ENCODE data around the gene TASOR. TPM values are rescaled to one million over a fixed set of nuclear protein-coding genes. Genes with fewer than 3 reads are reported as not detected.
"Not testable (repeated sequence)": the region's sequence is repeated elsewhere in the genome, so short reads cannot be mapped to it uniquely, and the experiment has no call there.

TASOR gene, protein sequence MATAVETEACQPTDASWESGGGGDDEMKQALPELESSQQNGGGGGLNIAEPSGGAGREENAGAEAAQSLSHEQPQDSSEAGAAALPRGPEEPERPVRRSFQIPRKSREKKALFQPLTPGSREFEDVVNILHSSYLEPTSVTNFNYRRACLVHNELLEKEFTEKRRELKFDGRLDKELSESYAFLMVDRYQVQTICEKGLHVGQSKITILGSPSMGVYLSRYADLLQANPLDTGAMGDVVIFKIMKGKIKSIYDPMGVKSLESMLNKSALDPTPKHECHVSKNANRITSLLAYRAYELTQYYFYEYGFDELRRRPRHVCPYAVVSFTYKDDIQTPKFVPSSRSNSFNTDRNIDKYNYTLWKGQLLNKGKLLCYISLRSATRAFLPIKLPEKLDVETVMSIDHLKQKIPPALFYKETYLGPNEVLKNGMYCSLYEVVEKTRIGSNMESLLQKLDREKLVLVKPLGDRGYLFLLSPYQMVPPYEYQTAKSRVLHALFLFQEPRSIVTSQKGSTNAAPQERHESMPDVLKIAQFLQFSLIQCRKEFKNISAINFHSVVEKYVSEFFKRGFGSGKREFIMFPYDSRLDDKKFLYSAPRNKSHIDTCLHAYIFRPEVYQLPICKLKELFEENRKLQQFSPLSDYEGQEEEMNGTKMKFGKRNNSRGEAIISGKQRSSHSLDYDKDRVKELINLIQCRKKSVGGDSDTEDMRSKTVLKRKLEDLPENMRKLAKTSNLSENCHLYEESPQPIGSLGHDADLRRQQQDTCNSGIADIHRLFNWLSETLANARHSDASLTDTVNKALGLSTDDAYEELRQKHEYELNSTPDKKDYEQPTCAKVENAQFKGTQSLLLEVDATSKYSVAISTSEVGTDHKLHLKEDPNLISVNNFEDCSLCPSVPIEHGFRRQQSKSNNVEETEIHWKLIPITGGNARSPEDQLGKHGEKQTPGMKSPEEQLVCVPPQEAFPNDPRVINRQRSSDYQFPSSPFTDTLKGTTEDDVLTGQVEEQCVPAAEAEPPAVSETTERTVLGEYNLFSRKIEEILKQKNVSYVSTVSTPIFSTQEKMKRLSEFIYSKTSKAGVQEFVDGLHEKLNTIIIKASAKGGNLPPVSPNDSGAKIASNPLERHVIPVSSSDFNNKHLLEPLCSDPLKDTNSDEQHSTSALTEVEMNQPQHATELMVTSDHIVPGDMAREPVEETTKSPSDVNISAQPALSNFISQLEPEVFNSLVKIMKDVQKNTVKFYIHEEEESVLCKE (N-terminal part only)
- 43.5 and 47.9 TPM in 2 replicates for total RNA-seq (2014; rRNA removed; shearing (Covaris generic))

DNA sequence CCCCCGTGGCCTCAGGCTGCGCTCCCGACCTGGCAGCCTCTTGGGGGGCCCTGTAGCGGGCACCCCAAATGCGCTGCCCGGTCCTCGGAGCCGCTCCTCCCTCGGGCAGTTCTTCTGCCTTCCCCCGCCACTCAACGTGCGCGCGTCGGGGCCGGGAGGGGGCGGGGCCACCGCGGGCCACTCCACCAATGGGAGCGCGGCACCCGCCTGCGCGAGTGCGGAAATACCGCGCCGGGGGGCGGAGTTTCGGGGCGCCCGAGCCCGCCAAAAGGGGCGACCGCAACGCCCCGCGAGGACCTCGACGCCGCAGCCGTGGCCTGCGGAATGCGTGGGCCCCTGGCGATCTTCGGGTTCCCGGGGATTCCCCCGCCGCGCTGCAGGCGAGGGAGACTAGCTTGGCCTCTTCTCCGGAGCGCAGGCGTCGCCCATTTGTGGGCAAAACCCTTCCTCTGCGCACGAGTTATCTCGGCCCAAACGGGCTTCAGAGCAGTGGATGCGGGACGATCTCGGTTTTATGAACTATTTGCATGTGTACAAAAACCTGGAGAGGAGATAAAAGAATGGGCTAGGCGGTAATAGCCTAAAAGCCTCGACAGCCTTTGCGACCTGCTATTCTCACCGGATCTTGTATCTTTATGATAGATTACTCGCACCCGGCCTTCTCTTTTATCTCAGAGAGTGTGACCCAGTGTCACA lies at the start of gene TASOR:
Gene TASOR (minus strand): TSS at position 144 of the 696 bp plus-strand sequence. CDS start 259 bp downstream, outside the sequence.
- DNase-seq (ENCODE audit: low read depth): peak; percentile 80

DNA sequence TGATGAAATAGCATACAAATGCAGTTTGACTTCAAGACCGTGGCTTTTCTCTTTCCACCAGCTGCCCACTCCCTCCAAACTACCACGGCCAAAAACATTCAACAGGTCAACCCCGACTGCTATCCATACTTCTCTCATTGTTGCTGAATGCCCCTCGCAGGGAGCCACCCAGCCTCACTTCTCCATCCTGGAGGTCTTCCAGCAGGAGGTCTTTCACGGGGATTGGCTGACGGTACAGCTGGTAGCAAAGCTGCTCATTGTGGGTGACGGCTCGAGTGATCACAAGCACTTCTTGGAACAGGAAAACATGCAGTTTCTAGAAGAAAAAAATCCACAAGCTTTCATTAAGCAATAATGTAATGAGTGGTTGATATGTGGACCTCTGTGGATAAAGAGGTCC lies 49.0 kb upstream of the TASOR start:
- DNase-seq (ENCODE audit: low read depth): no peak

DNA sequence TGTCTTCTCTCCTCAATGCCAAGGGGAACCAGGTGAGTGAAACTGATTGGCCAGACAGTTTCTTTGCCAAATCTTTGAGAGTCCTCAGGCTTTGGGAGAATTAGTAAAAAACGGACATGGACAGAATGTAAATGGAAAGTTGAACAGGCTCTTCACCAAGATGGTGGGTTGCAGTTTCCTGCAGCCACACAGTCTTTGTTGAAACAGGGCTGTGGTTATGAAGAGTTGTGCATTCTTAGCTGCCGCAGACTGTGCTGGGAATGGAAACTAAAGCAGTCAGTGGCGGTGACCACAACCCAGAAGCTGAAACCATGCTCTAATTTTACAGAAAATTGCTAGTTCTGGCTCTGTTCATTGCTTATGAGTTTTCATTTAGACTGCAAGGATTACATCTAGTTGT lies 42.1 kb upstream of the TASOR start:
- peak; percentile 5 for DNase-seq (ENCODE audit: low read depth)

DNA sequence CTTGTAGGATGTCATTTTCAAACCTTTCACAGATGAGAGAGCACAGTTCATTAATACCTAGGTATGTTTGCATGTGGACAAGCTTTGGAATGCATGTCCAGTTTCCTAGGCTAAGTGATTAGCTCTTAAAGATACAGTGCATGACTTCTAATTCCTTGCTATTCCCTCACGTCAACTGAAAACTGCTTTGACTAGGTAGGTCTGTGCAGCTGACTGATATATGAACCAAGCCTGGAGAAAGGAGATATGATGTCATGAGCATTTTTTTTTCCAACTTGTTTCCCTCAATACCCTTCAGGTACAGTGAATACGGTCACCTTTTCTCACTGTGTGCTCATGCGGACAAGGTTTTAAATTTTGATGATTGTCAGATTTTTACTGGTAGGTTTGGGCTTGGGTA lies 41.6 kb upstream of the TASOR start:
- DNase-seq (ENCODE audit: low read depth): no peak

DNA sequence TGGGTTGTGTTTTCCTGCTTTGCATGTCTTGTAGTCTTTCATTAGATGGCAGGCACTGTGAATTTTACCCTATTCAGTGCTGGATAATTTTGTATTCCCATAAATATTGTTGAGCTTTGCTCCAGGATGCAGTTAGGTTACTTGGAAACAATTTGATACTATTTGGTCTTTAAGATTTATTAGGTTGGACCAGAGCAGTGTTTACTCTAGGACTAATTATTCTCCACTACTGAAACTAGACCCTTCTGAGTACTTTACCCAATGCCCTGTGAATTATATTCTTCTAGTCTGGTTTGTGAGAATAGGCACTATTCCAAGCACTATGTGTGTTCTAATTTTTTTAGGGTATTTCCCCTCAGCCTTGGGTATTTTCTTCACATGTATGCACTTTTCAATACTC lies 37.8 kb upstream of the TASOR start:
- DNase-seq (ENCODE audit: low read depth): no peak

DNA sequence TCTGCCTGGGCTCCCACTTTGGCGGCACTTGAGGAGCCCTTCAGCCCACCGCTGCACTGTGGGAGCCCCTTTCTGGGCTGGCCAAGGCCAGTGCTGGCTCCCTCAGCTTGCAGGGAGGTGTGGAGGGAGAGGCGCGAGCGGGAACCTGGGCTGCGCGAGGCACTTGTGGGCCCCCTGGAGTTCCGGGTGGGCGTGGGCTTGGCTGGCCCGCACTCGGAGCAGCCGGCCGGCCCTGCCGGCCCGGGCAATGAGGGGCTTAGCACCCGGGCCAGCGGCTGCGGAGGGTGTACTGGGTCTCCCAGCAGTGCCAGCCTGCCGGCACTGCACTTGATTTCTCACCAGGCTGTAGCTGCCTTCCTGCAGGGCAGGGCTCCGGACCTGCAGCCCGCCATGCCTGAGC lies 35.7 kb upstream of the TASOR start:
- not testable (repeated sequence) for DNase-seq (ENCODE audit: low read depth)

DNA sequence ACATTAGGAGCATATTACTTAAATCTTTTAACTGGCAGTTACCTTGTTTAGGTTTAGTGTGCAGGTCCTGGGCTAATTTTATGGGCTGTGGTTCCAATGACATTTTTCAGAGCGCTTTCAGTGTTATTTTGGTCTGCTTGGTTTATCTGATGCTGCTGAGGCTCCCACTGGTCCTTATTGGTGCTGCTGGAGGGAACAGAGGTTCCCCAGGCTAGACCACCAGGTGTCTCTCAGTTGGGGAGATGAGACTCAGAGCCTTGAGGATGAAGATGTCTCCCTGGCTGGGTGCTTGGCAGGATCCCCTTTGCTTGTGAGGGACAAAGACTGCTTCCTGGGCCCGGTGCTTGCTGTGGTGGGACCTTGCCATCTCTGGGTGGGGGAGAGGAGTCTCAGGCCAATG lies 28.3 kb upstream of the TASOR start:
- DNase-seq (ENCODE audit: low read depth): no peak

DNA sequence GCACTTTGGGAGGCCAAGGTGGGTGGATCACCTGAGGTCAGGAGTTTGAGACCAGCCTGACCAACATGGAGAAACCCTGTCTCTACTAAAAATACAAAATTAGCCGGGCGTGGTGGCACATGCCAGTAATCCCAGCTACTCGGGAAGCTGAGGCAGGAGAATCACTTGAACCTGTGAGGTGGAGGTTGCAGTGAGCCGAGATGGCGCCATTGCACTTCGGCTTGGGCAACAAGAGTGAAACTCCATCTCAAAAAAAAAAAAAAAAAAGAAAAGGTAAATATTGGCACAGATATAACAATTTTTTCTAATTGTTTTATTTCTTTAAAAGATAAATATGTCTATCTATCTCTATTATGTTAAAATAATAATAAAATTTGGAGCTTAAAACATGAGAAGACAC lies 24.3 kb upstream of the TASOR start:
- not testable (repeated sequence) for DNase-seq (ENCODE audit: low read depth)

DNA sequence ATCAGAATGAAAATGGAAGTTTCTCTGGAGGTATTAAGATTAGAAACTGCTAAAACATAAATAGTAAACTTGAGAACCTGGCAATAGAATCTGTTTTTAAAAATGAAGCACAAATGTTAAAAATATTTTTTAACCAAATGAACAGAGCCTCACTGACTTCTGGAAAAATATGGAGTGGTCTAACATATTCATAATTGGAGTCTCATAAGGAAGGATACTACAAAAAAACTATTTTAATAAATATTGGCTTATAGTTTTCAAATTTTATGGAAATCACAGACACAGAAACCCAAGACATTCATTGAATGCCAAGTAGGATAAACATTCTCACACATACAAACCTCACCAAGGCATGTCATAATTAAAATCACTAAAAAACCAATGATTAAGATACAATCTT lies 23.6 kb upstream of the TASOR start:
- no peak for DNase-seq (ENCODE audit: low read depth)

DNA sequence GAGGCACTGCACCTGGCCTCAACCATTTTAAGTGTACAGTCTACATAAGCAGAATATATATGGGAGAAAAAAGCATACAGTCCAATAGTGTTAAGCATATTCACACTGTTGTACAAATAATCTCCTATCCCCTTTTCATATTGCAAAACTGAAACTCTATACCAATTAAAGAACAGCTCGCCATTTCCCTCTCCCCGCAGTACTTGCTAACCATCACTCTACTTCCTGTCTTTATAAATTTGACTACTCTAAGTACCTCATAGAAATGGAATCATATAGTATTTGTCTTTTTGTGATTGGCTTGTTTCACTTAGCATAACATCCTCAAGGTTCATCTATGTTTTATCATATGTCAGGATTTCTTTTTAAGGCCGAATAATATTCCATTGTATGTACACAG lies 21.6 kb upstream of the TASOR start:
- no peak for DNase-seq (ENCODE audit: low read depth)

DNA sequence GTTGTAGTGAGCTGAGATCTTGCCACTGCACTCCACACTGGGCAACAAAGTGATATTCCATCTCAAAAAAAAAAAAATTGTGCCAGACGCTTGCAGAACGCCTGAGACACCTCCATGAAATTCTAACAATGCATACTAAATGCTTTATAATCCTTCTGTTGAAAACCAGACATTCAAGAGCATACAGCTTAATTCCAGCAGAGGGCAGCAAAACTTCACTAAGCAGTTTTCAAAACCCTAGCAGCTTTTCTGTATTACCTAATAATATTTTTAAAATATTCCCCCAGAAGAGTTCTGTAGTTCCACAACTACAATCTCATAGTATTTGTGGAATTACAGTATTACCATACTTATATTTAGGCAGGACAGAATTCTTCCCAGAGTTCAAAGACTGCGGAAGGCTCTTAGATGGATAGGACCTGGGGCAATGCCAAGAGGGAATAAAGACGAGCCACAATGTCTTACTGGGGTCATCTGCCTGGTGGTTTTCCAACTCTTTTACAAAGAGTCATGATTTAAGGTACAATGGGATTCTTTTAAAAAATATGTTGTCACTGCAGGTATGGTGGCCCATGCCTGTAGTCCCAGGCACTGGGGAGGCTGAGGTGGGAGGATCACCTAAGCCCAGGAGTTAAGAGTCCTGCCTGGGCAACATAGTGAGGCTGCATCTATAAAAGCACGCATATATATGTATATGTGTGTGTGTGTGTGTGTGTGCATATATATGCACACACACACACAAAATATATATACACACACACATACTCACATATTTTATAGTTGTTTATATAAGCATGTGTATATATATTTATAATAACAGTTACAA lies 19.6 kb upstream of the TASOR start:
- DNase-seq (ENCODE audit: low read depth): peak; percentile 33

DNA sequence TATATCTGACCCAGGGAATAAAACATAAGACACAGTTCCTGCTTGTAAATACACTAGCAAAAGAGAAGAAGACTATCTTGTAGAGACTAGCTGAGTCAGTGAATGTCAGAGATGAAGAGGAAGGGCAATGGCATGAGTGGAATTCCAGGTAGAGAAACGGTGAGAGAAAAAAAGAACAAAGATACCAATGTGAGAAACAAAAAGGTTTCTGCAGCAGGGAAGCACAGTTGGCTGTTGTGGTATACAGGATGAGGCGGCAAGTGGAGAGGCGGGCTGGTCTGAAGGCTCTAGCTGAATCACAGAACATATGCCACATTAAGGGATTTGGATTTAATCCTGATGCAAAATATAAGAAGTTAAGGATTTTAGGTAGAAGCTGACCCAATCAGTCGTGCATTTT lies 17.1 kb upstream of the TASOR start:
- DNase-seq (ENCODE audit: low read depth): no peak

DNA sequence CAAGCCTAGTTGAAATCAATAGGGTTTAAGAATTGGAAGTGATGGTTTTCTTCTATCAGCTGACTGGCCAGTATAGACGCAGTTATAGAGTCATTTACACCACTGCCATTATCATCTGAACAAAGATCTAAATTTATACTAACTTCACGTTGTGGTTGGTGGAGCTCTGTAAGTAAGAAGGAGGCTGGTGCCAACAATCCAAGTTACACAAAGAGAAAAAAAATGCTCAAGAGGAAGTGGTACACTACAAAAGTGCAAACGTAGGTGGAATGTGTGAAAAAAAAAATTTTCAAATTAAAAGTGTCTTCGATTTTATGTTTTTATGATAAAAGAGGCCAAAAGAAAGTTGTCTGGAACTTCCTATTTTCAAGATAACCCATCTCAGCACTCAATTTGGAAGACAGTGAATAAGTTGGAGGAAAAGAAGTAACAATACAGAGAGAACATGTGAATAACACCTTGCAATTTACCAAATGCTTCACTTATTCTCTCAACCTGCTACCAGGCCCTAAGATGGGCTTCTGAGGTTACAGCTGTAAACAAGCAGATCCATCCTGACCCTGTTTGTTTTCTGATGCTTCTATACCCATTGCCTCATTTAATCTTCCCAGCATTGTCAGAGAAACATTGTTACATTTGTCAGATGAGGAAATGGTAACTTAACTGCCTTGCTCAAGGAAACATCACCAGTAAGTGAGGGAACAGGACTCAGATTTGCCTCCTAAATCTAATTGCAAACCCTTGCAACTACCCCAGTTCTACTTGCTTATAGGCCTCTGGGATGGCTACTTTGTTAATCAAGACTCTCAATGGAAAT lies 12.0 kb upstream of the TASOR start:
- DNase-seq (ENCODE audit: low read depth): no peak

DNA sequence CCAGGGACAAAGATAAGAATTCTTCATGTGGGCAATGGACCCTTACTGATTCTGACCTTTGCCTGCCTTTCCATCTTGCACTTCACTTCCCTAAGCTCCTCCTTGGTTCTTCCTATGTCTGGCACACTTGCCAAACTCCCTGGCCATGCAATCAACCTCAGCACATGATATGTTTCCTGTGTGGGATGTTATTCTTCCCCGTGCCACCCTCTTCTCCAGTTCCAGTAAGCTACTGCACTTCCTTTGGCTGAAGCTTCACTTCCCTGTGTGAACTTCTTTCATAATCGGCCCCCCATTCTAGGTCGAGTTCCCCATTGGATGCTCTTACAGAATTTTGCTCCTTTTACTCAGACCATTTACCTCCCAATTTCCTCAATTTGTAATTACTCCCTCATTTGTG lies 10.7 kb upstream of the TASOR start:
- DNase-seq (ENCODE audit: low read depth): peak; percentile 2

DNA sequence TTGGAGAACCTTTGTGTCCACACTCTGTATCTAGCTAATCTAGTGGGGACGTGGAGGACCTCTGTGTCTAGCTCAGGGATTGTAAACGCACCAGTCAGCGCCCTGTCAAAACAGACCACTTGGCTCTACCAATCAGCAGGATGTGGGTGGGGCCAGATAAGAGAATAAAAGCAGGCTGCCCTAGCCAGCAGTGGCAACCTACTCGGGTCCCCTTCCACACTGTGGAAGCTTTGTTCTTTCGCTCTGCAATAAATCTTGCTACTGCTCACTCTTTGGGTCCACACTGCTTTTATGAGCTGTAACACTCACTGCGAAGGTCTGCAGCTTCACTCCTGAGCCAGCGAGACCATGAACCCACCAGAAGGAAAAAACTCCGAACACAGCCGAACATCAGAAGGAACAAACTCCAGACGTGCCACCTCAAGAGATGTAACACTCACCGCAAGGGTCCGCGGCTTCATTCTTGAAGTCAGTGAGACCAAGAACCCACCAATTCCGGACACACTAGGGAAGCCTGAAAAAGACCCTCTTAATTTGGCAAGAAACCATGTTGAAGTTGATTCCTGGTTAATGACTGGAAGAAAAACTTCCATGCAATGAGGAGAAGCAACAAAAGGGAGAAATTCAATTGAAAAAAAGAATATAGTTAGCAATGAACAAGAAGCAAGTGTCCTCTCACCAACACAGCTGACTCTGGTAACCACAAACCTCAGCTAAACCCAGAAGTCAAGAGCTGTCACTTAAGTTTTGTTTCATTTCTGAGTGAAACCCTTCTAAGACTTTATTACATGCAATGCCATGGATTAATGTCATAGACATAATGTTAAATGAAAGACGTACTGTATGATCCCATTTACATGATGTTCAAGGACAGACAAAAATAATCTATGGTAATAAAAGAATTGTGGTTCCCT lies 9.7 kb upstream of the TASOR start:
- not testable (repeated sequence) for DNase-seq (ENCODE audit: low read depth)

DNA sequence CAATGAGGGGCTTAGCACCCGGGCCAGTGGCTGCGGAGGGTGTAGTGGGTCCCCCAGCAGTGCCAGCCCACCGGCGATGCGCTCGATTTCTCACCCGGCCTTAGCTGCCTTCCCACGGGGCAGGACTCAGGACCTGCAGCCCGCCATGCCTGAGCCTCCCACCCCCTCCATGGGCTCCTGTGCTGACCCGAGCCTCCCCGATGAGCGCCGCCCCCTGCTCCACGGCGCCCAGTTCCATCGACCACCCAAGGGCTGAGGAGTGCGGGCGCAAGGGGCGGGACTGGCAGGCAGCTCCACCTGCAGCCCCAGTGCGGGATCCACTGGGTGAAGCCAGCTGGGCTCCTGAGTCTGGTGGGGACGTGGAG lies 8.9 kb upstream of the TASOR start:
- DNase-seq (ENCODE audit: low read depth): not testable (repeated sequence)

DNA sequence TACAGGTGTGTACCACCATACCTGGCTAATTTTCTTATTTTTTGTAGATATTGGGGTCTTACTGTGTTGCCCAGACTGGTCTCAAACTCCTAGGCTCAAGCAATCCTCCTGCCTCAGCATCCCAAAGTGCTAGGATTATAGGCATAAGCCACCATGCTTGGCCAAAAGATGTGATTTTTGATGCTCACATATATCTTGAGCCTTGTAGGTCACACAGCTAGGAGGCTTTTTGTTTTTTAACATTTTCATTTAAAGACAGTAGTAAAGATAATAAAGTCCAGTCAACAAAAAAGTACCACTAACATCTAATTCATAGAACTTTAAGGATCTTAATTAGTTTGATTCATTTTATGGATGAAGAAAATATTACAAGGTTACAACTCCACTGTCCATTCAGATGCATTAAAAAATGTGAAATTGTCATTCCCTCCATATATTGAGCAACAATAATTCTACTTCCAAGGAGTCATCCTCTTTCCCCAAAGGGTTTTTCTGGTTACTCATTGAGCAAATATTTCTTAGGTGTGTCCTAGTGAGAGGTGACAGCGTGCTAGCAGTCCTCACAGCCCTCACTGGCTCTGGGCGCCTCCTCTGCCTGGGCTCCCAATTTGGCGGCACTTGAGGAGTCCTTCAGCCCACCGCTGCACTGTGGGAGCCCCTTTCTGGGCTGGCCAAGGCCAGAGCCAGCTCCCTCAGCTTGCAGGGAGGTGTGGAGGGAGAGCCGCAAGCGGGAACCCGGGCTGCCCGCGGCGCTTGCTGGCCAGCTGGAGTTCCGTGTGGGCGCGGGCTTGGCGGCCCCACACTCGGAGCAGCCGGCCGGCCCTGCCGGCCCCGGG lies 8.3 kb upstream of the TASOR start:
- DNase-seq (ENCODE audit: low read depth): no peak

DNA sequence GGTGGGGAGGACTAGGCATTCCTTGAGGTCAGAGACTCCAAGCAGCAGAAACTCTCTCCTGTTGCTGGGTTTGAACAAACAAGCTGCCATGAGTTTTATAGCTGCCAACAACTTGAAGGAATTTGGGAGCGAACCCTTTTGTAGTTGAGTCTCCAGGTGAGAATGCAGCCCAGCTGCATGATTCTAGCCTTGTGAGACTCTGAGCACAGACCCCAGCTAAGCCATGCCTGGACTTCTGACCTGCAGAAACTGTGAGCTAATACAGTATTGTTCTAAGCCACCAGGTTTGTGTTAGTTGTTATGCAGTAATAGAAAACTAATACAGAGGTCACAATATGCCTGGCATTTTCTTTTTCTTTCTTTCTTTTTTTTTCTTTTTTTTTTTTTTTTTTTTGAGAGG lies 6.2 kb upstream of the TASOR start:
- DNase-seq (ENCODE audit: low read depth): no peak

Data from Daoy (cell line).